Muscle of leg (tissue), 11 donors: ENCODE results near the gene SPZ1. TPM values are rescaled to one million over a fixed set of nuclear protein-coding genes. Genes with fewer than 3 reads are reported as not detected.
"Not testable (repeated sequence)": the region's sequence is repeated elsewhere in the genome, so short reads cannot be mapped to it uniquely, and the experiment has no call there.

Source experiments
- DNase-seq: peaks from one replicate; pipeline ENCODE4 v3.0.0; 2013
- H3K27ac ChIP-seq: one replicate; pipeline ENCODE4 v1.5.1; 2013; ENCODE audit warnings: mild to moderate bottlenecking, low read length, control low read depth
- H3K27me3 ChIP-seq: one replicate; pipeline ENCODE4 v1.6.1; 2013; ENCODE audit warnings: low read length; ENCODE audit not compliant: control insufficient read depth, insufficient read depth
- H3K36me3 ChIP-seq: one replicate; pipeline ENCODE4 v1.6.1; 2013; ENCODE audit warnings: low read length; ENCODE audit not compliant: control insufficient read depth, insufficient read depth
- H3K4me1 ChIP-seq: one replicate; pipeline ENCODE4 v1.6.1; 2013; ENCODE audit warnings: low read length; ENCODE audit not compliant: control insufficient read depth, insufficient read depth
- H3K4me3 ChIP-seq: one replicate; pipeline ENCODE4 v1.5.1; 2013; ENCODE audit warnings: low read length, control low read depth
- H3K9me3 ChIP-seq: replicated peaks from 2 replicates; pipeline ENCODE4 v1.6.1; 2013; ENCODE audit warnings: low read depth, low read length; ENCODE audit not compliant: control insufficient read depth
- WGBS: methylation state at CpG from one replicate; pipeline ENCODE4 v1.1.5; 2013; ENCODE audit warnings: missing lambda C conversion rate; ENCODE audit not compliant: insufficient coverage; 5-methylcytosine and 5-hydroxymethylcytosine counted together
- polyA plus RNA-seq, 8 donors: library from polyadenylated mRNA; unstranded; fragments of 120-200 nt; gene quantifications; one replicate each; pipeline versions ENCODE4 v1.2.1 to v1.2.3, GENCODE V29; 2013; ENCODE audit warnings: inconsistent platforms in 1 of 8, low replicate concordance in 1 of 8; ENCODE audit not compliant: insufficient read length in 8 of 8, insufficient read depth in 1 of 8
- total RNA-seq: library from RNA; stranded (reverse); fragments of 120-200 nt; gene quantifications from one replicate; pipeline ENCODE4 v1.2.4, GENCODE V29; 2013

The SPZ1 gene
- total and polyA plus RNA-seq, 9 donors = not detected

DNA sequence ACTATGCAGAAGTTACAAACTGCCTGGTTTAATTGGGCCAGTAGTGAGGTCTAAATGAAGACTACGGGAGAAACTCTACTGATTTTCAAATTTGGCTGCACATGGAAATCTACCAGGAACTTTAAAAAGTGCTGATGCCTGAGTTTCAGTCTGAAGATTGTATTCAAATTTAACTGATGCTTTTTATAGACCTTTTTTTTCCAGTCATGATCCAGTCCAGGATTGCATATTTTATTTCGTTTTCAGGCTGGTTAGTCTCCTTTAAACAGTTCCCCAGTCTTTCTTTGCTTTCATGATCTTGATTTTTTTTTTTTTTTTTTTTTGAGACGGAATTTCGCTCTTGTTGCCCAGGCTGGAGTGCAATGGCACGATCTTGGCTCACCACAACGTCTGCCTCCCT lies 23.7 kb upstream of the SPZ1 start:
- DNase-seq = peak; percentile 82
- peak overlapping the region; percentile 13 for H3K27ac ChIP-seq
- no peak overlapping the region for H3K4me3 ChIP-seq
- WGBS = no CpG with 5 or more reads among the region's 6 CpGs
- no peaks in the 10 kb centered on the region for H3K4me1 ChIP-seq
- no peaks in the 10 kb centered on the region for H3K27me3 ChIP-seq
- no peaks in the 10 kb centered on the region for H3K36me3 ChIP-seq
- no peaks in the 10 kb centered on the region for H3K9me3 ChIP-seq

DNA sequence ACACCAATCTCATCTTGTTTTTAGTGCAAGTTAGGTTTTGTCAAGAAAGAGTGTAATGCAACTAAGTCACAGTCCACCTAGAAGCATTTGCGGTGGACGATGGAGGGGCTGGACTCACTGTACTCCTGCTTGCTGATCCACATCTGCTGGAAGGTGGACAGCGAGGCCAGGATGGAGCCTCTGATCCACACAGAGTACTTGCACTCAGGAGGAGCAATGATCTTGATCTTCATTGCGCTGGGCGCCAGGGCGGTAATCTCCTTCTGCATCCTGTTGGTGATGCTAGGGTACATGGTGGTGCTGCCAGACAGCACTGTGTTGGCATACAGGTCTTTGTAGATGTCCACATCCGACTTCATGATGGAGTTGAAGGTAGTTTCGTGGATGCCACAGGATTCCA lies 20.2 kb upstream of the SPZ1 start:
- H3K4me1 ChIP-seq = no peaks in the 10 kb centered on the region

DNA sequence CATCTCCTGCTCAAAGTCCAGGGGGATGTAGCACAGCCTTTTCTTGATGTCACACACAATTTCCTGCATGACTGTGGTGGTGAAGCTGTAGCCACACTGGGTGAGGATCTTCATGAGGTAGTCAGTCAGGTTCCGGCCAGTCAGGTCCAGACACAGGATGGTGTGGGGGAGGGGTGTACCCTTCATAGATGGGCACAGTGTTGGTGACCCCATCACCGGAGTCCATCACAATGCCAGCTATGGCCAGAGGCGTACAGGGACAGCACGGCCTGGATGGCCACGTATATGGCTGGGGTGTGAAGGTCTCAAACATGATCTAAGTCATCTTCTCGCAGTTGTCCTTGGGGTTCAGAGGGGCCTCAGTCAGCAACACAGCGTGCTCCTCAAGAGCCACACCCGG lies 19.7 kb upstream of the SPZ1 start:
- Histone ChIP-seq H3K4me3 (no peak overlapping the region), H3K4me1 (no peaks in the 10 kb centered on the region), H3K36me3 (no peaks in the 10 kb centered on the region), H3K27ac (no peak overlapping the region), H3K27me3 (no peaks in the 10 kb centered on the region), H3K9me3 (no peaks in the 10 kb centered on the region)
- 100% methylated on average over 5 of the region's 8 CpGs for WGBS
- DNase-seq = no peak

More for the DNA sequence above, 20.2 kb upstream of the SPZ1 start:
- H3K4me3 ChIP-seq = no peak overlapping the region
- H3K27me3 ChIP-seq = no peaks in the 10 kb centered on the region
- DNase-seq = no peak
- WGBS = 92% methylated on average over 7 of the region's 8 CpGs
- H3K36me3 ChIP-seq = no peaks in the 10 kb centered on the region
- H3K27ac ChIP-seq = no peak overlapping the region
- no peaks in the 10 kb centered on the region for H3K9me3 ChIP-seq

DNA sequence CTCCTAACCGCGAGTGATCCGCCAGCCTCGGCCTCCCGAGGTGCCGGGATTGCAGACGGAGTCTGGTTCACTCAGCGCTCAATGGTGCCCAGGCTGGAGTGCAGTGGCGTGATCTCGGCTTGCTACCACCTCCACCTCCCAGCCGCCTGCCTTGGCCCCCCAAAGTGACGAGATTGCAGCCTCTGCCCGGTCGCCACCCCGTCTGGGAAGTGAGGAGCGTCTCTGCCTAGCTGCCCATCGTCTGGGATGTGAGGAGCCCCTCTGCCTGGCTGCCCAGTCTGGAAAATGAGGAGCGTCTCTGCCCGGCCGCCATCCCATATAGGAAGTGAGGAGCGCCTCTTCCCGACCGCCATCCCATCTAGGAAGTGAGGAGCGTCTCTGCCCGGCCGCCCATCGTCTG lies 19.0 kb upstream of the SPZ1 start:
- H3K27me3 ChIP-seq, DNase-seq, H3K4me1 ChIP-seq, H3K27ac ChIP-seq, H3K9me3 ChIP-seq, H3K36me3 ChIP-seq, H3K4me3 ChIP-seq: not testable (repeated sequence)
- WGBS = 93% methylated on average over 3 of the region's 27 CpGs

DNA sequence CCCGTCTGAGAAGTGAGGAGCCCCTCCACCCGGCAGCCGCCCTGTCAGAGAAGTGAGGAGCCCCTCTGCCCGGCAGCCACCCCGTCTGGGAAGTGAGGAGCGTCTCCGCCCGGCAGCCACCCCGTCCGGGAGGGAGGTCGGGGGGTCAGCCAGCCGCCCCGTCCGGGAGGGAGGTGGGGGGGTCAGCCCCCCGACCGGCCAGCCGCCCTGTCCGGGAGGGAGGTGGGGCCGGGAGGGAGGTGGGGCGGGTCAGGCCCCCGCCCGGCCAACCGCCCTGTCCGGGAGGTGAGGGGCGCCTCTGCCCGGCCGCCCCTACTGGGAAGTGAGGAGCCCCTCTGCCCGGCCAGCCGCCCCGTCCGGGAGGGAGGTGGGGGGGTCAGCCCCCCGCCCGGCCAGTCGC lies 18.5 kb upstream of the SPZ1 start:
- not testable (repeated sequence) for H3K27me3 ChIP-seq, DNase-seq
- 80% methylated on average over 1 of the region's 34 CpGs for WGBS

DNA sequence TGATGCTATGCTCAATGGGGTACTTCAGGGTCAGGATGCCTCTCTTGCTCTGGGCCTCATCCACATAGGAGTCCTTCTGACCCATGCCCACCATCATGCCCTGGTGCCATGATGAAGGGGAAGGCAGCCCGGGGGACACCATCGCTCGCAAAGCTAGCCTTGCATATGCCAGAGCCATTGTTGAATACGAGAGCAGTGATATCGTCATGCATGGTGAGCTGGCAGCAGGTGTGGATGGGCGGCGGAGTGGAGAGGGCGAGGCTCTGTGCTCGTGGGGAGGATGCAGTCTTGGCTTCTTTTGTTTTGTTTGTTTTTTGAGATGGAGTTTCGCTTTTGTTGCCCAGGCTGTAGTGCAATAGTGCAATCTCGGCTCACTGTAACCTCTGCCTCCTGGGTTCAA lies 17.2 kb upstream of the SPZ1 start:
- 90% methylated on average over 7 of the region's 11 CpGs for WGBS
- no peak for DNase-seq
- Histone ChIP-seq H3K4me3 (no peak overlapping the region), H3K36me3 (no peaks in the 10 kb centered on the region), H3K27ac (no peak overlapping the region), H3K27me3 (no peaks in the 10 kb centered on the region), H3K4me1 (no peaks in the 10 kb centered on the region), H3K9me3 (no peaks in the 10 kb centered on the region)

More for the DNA sequence above, 18.5 kb upstream of the SPZ1 start:
- H3K4me1 ChIP-seq, H3K27ac ChIP-seq, H3K4me3 ChIP-seq, H3K9me3 ChIP-seq, H3K36me3 ChIP-seq: not testable (repeated sequence)

DNA sequence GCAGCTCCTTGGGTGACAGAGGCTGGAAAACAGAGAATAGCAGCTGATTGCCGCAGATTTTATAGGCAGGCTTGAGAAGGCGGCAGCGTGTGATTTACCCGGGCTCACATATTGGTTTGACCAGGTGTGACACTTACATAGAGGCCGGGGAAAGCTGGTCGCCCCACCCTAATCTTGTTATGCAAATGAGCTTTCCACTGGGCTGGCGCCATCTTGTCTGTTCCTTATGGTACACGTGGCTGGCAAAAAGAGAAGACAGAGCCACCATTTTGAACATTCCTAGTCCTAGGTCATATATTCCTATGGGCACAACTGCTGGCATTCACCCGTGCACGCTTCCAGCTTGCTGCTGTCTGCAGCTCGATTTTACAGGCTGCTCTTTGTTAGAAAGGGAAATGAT lies 11.3 kb upstream of the SPZ1 start:
- H3K4me3 ChIP-seq = no peak overlapping the region
- 85% methylated on average over 9 of the region's 11 CpGs for WGBS
- no peak for DNase-seq

DNA sequence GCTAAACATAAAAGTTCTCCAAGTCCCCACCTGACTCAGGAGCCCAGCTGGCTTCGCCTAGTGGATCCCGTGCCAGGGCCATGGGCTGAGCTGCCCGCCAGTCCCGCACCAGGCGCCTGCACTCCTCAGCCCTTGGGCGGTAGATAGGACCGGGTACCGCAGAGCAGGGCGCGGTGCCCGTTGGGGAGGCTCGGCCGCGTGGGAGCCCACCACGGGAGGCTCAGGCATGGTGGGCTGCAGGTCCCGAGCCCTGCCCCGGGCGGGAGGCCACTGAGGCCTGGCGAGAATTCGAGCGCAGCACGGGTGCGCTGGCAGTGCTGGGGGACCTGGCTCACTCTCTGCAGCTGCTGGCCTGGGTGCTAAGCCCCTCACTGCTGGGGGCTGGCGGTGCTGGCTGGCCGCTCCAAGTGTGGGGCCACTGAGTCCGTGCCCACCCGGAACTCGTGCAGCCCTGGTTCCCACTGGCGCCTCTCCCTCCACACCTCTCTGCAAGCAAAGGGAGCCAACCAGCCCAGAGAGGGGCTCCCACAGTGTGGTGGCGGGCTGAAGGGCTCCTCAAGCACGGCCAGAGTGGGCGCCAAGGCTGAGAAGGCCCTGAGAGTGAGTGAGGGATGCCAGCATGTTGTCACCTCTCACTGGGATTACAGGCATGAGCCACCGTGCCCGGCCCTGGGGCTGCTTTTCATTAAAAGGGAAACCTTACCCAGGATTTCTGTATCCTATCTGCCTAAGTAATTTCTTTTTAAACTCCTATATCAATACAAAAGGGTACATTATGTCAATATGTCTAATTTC lies 9.7 kb upstream of the SPZ1 start:
- no peak overlapping the region for H3K27ac ChIP-seq
- H3K4me3 ChIP-seq = no peak overlapping the region
- 91% methylated on average over 30 of the region's 34 CpGs for WGBS
- no peak for DNase-seq
- no peaks in the 10 kb centered on the region for H3K4me1 ChIP-seq
- peaks cover 5% of the 10 kb centered on the region for H3K9me3 ChIP-seq
- H3K36me3 ChIP-seq = no peaks in the 10 kb centered on the region
- H3K27me3 ChIP-seq = no peaks in the 10 kb centered on the region

More for the DNA sequence above, 11.3 kb upstream of the SPZ1 start:
- H3K27me3 ChIP-seq = no peaks in the 10 kb centered on the region
- peaks cover 5% of the 10 kb centered on the region for H3K9me3 ChIP-seq
- H3K36me3 ChIP-seq = no peaks in the 10 kb centered on the region
- no peak overlapping the region for H3K27ac ChIP-seq
- H3K4me1 ChIP-seq = no peaks in the 10 kb centered on the region

DNA sequence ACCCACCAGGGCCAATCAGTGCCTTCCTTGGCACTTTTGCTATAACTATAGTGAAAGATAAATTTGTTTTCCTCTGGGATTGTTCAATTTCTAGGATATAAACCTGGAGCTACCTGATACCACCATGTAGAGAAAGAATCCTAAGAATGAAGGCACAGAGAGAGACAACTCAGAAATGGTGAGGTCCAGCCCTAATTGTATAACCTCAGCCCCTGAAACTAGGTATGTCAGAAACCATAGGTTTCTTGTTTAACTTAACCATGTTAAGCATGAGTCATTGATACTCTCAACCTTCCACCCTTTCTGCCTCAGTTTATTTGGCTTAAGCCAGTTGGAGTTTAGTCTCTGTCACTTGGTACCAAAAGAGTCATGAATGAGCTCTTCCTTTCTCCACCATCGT lies 4.6 kb upstream of the SPZ1 start:
- Histone ChIP-seq H3K4me3 (no peak overlapping the region), H3K36me3 (no peaks in the 10 kb centered on the region), H3K27me3 (no peaks in the 10 kb centered on the region), H3K4me1 (no peaks in the 10 kb centered on the region), H3K9me3 (peaks cover 3% of the 10 kb centered on the region), H3K27ac (no peak overlapping the region)
- no CpG with 5 or more reads among the region's 1 CpG for WGBS
- DNase-seq = no peak

DNA sequence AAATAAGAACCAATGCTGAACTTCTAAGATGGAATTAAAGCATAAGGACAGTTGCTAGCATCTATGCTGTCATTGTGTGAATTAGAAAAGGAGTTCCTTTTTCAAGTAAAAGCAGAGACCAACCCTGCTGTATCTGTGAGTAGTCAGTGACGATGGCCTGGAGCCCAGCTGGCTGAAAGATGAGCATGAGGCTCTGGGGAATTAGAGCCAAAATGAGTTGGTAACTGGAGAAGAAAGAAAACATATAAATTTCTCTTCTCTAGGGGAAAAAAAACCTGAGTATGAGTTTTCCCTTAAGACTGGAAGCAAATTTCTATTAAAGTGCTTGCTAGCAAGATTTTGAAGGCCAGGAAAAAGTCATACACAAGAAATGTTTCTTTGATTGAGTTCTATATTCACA lies 1.6 kb upstream of the SPZ1 start:
- Histone ChIP-seq H3K27ac (no peak overlapping the region), H3K4me3 (no peak overlapping the region), H3K9me3 (no peaks in the 10 kb centered on the region), H3K27me3 (no peaks in the 10 kb centered on the region), H3K36me3 (no peaks in the 10 kb centered on the region), H3K4me1 (no peaks in the 10 kb centered on the region)
- WGBS = no CpG with 5 or more reads among the region's 1 CpG
- DNase-seq = peak; percentile 75

DNA sequence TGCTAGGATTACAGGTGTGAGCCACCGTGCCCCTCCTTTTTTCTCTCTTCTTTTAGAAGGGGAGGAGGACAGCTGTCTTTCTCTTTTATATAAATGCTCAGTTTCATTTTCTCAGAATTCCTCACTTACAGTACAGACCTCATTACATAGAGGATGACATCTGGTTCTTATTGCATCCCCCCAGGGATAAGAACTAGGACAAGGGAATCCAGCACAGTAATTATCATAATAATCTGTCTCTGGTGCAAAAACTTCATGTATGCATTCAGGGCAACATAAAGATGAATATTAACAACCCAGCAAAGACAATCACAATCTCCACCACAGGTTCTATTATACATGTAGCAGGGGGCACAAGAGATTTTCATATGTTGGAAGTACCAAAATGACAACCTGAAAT lies 5.1 kb downstream of the SPZ1 start:
- WGBS = no CpG with 5 or more reads among the region's 1 CpG
- Histone ChIP-seq H3K9me3 (no peaks in the 10 kb centered on the region), H3K27me3 (no peaks in the 10 kb centered on the region), H3K4me3 (no peak overlapping the region), H3K4me1 (no peaks in the 10 kb centered on the region), H3K36me3 (no peaks in the 10 kb centered on the region), H3K27ac (no peak overlapping the region)
- DNase-seq = peak; percentile 31
